Skeletal muscle satellite cell (primary cell): Measurements from ENCODE around the gene OXA1L.
"Not testable (repeated sequence)": the region's sequence is repeated elsewhere in the genome, so short reads cannot be mapped to it uniquely, and the experiment has no call there.

ENCODE experiments used
- H3K27me3 ChIP-seq: 2 replicates; pipeline ENCODE4 v1.7.0; 2013; ENCODE audit warnings: low read length; ENCODE audit not compliant: control insufficient read depth, insufficient read depth
- H3K36me3 ChIP-seq: 2 replicates; pipeline ENCODE4 v1.7.0; 2013; ENCODE audit warnings: mild to moderate bottlenecking, control low read depth, low read length; ENCODE audit not compliant: insufficient read depth
- H3K4me1 ChIP-seq: 2 replicates; pipeline ENCODE4 v1.7.0; 2013; ENCODE audit warnings: low read length; ENCODE audit not compliant: control insufficient read depth, insufficient read depth
- H3K4me2 ChIP-seq: 2 replicates; pipeline ENCODE4 v1.7.0; 2013; ENCODE audit warnings: mild to moderate bottlenecking, low read length
- H3K4me3 ChIP-seq: 2 replicates; pipeline ENCODE4 v1.7.0; 2013; ENCODE audit warnings: low read length
- H3K9ac ChIP-seq: 2 replicates; pipeline ENCODE4 v1.7.0; 2013; ENCODE audit warnings: mild to moderate bottlenecking, low read depth, low read length, moderate library complexity
- H3K9me3 ChIP-seq: replicated peaks from 2 replicates; pipeline ENCODE4 v1.7.0; 2013; ENCODE audit warnings: mild to moderate bottlenecking, control low read depth, low read length

The OXA1L gene

DNA sequence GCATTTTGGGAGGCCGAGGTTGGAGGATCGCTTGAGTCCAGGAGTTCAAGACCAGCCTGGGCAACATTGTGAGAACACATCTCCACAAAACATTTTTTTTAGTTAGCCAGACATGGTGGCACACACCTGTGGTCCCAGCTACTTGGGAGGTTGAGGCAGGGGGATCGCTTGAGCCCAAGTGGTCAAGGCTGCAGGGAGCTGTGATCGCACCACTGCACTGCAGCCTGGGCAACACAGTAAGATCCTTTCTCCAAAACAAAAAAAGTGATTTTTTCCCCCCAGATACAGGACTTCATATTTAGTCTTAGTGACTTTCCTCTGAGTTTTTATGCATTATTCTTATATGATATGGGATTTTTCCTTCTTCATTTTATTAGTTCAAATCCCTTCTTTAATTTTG is 20.2 kb downstream of the OXA1L start:
- Histone ChIP-seq H3K4me3 (no peak overlapping the region), H3K9ac (no peak overlapping the region), H3K36me3 (no peaks in the 10 kb centered on the region), H3K9me3 (no peaks in the 10 kb centered on the region), H3K4me1 (no peaks in the 10 kb centered on the region), H3K4me2 (no peak overlapping the region), H3K27me3 (no peaks in the 10 kb centered on the region)

DNA sequence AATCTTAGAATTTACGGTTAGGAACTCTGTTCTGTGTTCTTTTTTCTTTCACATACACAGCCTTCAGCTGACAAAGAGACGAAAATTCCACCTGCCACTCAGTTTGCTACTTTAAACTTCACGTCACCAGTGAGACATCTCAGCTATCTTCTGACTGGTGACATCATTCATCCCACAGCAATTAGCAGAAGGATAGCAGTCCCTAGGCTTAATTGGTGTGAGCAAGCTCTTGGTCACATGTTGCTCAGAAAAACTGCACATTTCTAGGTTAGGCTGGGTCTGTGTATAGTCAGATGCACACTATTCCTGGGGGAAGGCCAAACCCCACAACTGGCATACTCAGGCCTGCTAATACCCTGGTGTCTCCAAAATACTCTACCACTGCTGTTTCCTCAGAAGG is 24.8 kb downstream of the OXA1L start:
- Histone ChIP-seq H3K9me3 (no peaks in the 10 kb centered on the region), H3K36me3 (no peaks in the 10 kb centered on the region), H3K4me2 (no peak overlapping the region), H3K9ac (no peak overlapping the region), H3K27me3 (peaks cover 16% of the 10 kb centered on the region), H3K4me1 (no peaks in the 10 kb centered on the region), H3K4me3 (no peak overlapping the region)

DNA sequence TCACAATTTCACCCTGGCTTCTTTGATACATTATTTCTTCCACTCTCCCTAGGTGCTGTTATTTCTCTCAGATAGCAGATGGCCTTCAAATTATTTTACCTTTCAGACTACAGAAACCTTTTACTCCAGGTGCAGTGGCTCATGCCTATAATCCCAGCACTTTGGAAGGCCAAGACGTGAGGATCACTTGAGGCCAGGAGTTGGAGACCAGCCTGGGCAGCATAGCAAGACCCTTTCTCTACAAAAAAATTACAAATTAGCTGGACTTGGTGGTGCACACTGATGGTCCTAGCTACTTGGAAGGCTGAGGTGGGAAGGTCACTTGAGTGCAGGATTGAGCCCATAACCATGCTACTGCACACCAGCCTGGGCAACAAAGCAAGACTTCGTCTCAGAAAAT is 25.7 kb downstream of the OXA1L start:
- Histone ChIP-seq H3K4me1 (no peaks in the 10 kb centered on the region), H3K27me3 (peaks cover 24% of the 10 kb centered on the region), H3K9ac (no peak overlapping the region), H3K4me2 (no peak overlapping the region), H3K9me3 (no peaks in the 10 kb centered on the region), H3K36me3 (no peaks in the 10 kb centered on the region), H3K4me3 (no peak overlapping the region)

DNA sequence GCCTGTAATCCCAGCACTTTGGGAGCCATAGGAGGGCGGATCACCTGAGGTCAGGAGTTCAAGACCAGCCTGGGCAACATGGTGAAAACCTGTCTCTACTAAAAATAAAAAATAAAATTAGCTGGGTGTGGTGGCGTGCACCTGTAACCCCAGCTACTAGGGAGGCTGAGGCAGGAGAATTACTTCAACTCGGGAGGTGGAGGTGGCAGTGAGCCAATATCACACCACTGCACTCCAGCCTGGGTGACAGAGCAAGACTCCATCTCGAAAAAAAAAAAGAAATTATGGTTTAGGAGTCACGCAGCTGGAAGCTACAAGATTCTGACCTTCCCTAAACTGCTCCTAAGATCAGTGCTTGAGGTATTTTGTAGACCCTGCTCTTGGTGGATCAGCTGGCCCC is 27.1 kb downstream of the OXA1L start:
- not testable (repeated sequence) for H3K9me3 ChIP-seq, H3K4me3 ChIP-seq, H3K4me1 ChIP-seq, H3K36me3 ChIP-seq, H3K9ac ChIP-seq, H3K4me2 ChIP-seq
- peaks cover 35% of the 10 kb centered on the region for H3K27me3 ChIP-seq

DNA sequence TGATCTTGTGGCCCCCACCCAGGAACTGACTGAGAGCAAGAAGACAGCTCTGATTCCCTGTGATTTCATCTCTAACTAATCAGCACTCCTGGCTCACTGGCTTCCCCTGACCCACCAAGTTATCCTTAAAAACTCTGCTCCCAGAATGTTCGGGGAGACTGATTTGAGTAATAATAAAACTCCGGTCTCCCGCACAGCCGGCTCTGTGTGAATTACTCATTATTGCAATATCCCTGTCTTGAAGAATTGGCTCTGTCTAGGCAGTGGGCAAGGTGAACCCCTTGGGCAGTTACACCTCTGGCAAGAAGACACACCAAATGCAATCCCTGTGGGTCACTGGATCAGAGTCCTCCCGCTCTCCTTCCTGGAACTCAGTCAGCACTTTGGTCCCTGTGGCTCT is 27.5 kb downstream of the OXA1L start:
- Histone ChIP-seq H3K36me3 (no peaks in the 10 kb centered on the region), H3K9me3 (no peaks in the 10 kb centered on the region), H3K9ac (no peak overlapping the region), H3K27me3 (peaks cover 39% of the 10 kb centered on the region), H3K4me1 (no peaks in the 10 kb centered on the region), H3K4me3 (no peak overlapping the region), H3K4me2 (no peak overlapping the region)

DNA sequence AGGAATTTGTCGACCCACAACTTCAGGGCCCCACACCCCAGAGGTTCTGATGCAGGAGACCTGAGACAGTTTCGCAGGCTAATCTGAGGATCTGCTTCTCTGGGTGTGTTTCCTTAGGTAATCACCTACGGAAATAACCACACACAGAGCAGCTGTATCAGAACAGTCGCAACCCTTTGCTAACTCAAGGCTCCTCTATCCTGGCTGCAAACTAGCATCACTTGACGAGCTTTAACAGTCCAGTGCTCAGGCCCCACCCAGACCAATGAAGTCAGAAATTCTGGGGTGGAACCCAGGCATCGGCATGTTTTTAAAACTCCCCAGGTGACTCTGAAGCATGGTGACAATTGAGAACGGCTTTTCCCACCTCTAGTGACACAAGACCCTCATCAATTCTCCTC is 28.1 kb downstream of the OXA1L start:
- H3K9me3 ChIP-seq = no peaks in the 10 kb centered on the region
- no peak overlapping the region for H3K4me3 ChIP-seq
- no peaks in the 10 kb centered on the region for H3K36me3 ChIP-seq
- H3K4me1 ChIP-seq = no peaks in the 10 kb centered on the region
- no peak overlapping the region for H3K4me2 ChIP-seq
- H3K9ac ChIP-seq = no peak overlapping the region
- H3K27me3 ChIP-seq = peaks cover 42% of the 10 kb centered on the region

DNA sequence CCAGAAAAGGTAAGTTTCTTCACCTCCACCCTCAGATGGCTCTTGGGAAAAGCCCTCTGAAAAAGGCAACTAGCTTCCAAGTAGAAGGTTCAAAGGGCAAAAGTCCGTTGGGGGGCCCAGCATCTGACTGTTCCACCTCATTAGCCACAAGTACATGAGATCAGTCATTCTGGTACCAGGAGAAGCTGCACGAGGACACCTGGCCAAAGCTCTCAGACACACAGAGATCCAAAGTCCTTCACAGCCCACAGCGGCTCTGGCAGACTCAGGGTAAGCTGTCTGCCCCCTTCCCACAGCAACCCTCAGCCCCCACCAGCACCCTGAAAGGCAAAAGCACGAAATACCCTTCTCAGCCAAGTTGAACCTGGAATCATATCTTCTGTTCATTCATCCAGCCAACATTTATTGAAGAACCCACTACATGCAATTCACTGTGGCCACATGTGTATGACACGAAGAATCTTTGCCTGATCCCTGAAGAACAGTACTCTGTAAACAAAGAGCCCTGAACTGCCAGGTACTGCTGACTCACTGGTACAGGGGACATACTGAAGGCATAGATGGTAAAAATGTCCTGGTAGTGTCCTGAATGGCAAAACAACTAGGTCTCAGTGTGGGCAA is 29.7 kb downstream of the OXA1L start:
- Histone ChIP-seq H3K36me3 (no peaks in the 10 kb centered on the region), H3K4me3 (no peak overlapping the region), H3K9ac (no peak overlapping the region), H3K27me3 (peaks cover 44% of the 10 kb centered on the region), H3K4me2 (no peak overlapping the region), H3K9me3 (no peaks in the 10 kb centered on the region), H3K4me1 (no peaks in the 10 kb centered on the region)

DNA sequence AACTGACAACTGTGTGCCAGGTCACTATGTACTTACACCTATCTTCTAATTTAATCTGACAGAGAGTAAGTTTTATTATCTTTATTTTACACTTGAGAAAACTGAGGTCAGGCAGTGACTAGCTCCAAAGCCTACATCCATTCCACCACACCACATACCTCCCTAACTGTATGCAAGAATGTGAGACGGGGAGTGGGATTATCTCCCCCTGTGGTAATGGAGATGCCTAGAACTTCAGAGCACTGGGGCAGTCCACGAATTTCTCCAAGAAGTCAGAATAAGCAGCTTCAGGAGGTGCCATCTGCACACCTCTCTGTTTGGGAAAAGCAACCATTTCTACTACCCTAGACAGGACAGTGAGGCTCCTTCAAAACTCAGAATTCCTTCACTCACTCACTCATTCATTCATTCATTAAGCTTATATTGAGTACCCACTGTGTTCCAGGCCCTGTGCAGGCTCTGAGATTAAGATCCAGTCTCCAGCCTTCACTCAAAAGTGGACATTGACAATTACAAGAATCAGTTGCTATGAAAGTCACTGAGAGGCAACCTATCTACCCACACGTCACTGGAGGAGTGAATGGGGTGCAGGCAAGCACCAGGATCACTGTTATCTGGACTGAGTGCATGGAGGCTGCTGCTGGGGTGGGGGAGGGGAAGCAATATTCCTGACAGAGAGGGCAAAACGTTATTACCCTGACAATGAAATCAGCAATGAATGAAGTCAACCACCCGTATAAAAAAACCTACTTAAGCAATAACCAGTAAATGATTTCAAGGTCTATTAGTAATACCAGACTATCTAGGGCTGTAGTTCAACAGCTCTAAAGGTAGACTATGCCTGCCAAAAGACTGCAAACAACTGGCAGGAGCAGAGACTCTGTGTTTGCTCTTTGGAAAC is 30.8 kb downstream of the OXA1L start:
- Histone ChIP-seq H3K27me3 (peaks cover 45% of the 10 kb centered on the region), H3K4me1 (no peaks in the 10 kb centered on the region), H3K9me3 (no peaks in the 10 kb centered on the region), H3K9ac (no peak overlapping the region), H3K4me3 (no peak overlapping the region), H3K36me3 (no peaks in the 10 kb centered on the region), H3K4me2 (no peak overlapping the region)

DNA sequence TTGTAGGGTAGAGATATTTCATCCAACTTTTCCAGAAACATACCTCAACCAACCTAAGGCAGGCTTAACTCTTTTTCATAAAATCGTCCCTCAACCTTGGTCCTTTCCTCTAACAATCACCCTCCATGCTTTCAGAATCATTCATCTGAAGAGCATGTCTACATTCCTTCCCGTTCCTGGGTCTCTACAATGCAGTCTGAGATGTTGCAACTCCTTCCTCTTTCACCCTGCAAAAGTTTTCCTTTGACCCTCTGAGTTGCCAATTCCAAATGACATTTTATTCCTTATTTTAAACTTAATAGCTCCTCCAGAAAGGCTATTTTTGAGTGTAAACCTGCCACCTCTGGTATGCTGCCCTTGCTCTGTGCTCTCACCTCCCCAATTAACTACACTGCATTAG is 32.0 kb downstream of the OXA1L start:
- Histone ChIP-seq H3K4me2 (no peak overlapping the region), H3K9ac (no peak overlapping the region), H3K9me3 (no peaks in the 10 kb centered on the region), H3K4me1 (no peaks in the 10 kb centered on the region), H3K36me3 (no peaks in the 10 kb centered on the region), H3K4me3 (no peak overlapping the region), H3K27me3 (peaks cover 47% of the 10 kb centered on the region)

DNA sequence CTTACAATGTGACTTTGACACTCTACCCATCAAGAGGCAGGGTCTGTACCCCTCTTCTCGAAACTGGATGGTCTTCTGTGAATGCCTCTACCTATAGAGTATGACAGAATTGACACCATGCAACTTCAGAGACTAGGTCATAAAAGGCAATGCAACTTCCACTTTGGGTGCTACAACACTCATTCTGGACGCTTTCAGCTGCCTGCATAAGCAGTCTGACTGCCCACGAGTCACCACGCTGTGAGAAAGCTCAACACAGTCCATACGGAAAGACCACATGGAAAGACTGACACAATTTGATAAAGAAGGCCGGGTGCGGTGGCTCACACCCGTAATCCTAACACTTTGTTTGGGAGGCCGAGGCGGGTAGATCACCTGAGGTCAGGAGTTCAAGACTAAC is 33.9 kb downstream of the OXA1L start:
- Histone ChIP-seq H3K9ac (no peak overlapping the region), H3K4me2 (no peak overlapping the region), H3K4me3 (no peak overlapping the region), H3K9me3 (no peaks in the 10 kb centered on the region), H3K27me3 (peaks cover 40% of the 10 kb centered on the region), H3K4me1 (no peaks in the 10 kb centered on the region), H3K36me3 (no peaks in the 10 kb centered on the region)

DNA sequence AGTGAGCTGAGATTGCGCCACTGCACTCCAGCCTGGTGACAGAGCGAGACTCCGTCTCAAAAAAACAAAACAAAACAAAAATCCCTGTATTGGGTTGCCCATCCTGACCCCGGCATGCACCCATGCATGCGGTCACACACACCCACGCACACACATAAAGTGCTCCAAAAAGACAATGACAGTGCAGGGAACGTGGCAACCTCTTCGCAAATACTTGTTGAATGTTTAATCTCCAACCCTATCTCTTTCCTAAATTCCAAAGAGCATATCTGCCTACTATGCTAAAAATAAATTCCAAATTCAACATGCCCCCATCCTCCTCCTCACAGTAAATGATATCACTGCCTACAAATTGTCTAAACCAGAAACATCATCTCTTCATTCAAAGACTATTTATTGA is 35.2 kb downstream of the OXA1L start:
- Histone ChIP-seq H3K4me3 (no peak overlapping the region), H3K4me2 (no peak overlapping the region), H3K36me3 (no peaks in the 10 kb centered on the region), H3K27me3 (peaks cover 29% of the 10 kb centered on the region), H3K4me1 (no peaks in the 10 kb centered on the region), H3K9ac (no peak overlapping the region), H3K9me3 (no peaks in the 10 kb centered on the region)
